ENCODE measurements around the gene TREML4. TPM values are rescaled to one million over a fixed set of nuclear protein-coding genes. Genes with fewer than 3 reads are reported as not detected.

Gene TREML4
- total and polyA plus RNA-seq, 2 of the 8 experiments (the other 6 are each of a cell fraction or from before 2014, with no cell fraction given): not detected

Small RNA genes lying within 50 kb of the gene (small RNA-seq; reads per million reads assigned to genes)
- gene AL391903.2 (ENCODE audit: insufficient read depth): not detected
- gene AL391903.3 (ENCODE audit: insufficient read depth): not detected
- 1.0 reads per million for gene RNA5SP207 (ENCODE audit: insufficient read depth)

Other genes with a start within 250 kb of the TREML4 start
- gene UNC5CL, start 189.1 kb upstream of the TREML4 start, total RNA-seq (2021; fragmentation: NEBNext Ultra II Directional; extraction: Animal tissue kit (Norgen Biotek cat#: 25700)): 1.3 and 1.4 TPM in 2 replicates
- gene UNC5CL, start 189.1 kb upstream of the TREML4 start, polyA plus RNA-seq (2011; rRNA removed): 1.7 and 2.3 TPM in 2 replicates
- not detected in 2 replicates for gene TSPO2, start 185.9 kb upstream of the TREML4 start, total RNA-seq (2021; fragmentation: NEBNext Ultra II Directional; extraction: Animal tissue kit (Norgen Biotek cat#: 25700))
- not detected in 2 replicates for gene TSPO2, start 185.9 kb upstream of the TREML4 start, polyA plus RNA-seq (2011; rRNA removed)
- not detected in 2 replicates for gene APOBEC2, start 175.1 kb upstream of the TREML4 start, total RNA-seq (2021; fragmentation: NEBNext Ultra II Directional; extraction: Animal tissue kit (Norgen Biotek cat#: 25700))
- not detected in 2 replicates for gene APOBEC2, start 175.1 kb upstream of the TREML4 start, polyA plus RNA-seq (2011; rRNA removed)
- gene OARD1, start 156.0 kb upstream of the TREML4 start, total RNA-seq (2021; fragmentation: NEBNext Ultra II Directional; extraction: Animal tissue kit (Norgen Biotek cat#: 25700)): 35.1 and 35.8 TPM in 2 replicates
- 10.0 and 16.8 TPM in 2 replicates for gene OARD1, start 156.0 kb upstream of the TREML4 start, polyA plus RNA-seq (2011; rRNA removed)
- 33.7 and 35.5 TPM in 2 replicates for gene NFYA, start 155.4 kb upstream of the TREML4 start, total RNA-seq (2021; fragmentation: NEBNext Ultra II Directional; extraction: Animal tissue kit (Norgen Biotek cat#: 25700))
- 19.7 and 19.8 TPM in 2 replicates for gene NFYA, start 155.4 kb upstream of the TREML4 start, polyA plus RNA-seq (2011; rRNA removed)
- gene TREML1, start 74.0 kb upstream of the TREML4 start, total RNA-seq (2021; fragmentation: NEBNext Ultra II Directional; extraction: Animal tissue kit (Norgen Biotek cat#: 25700)): not detected in 2 replicates
- 0.08 and 0.30 TPM in 2 replicates for gene TREML1, start 74.0 kb upstream of the TREML4 start, polyA plus RNA-seq (2011; rRNA removed)
- not detected in 2 replicates for gene TREM2, start 65.2 kb upstream of the TREML4 start, total RNA-seq (2021; fragmentation: NEBNext Ultra II Directional; extraction: Animal tissue kit (Norgen Biotek cat#: 25700))
- 0.20 and 0.24 TPM in 2 replicates for gene TREM2, start 65.2 kb upstream of the TREML4 start, polyA plus RNA-seq (2011; rRNA removed)
- 0.09 and 0.11 TPM in 2 replicates for gene TREML2, start 27.2 kb upstream of the TREML4 start, total RNA-seq (2021; fragmentation: NEBNext Ultra II Directional; extraction: Animal tissue kit (Norgen Biotek cat#: 25700))
- 0.18 and 0.22 TPM in 2 replicates for gene TREML2, start 27.2 kb upstream of the TREML4 start, polyA plus RNA-seq (2011; rRNA removed)
- not detected in 2 replicates for gene TREM1, start 58.3 kb downstream of the TREML4 start, total RNA-seq (2021; fragmentation: NEBNext Ultra II Directional; extraction: Animal tissue kit (Norgen Biotek cat#: 25700))
- gene TREM1, start 58.3 kb downstream of the TREML4 start, polyA plus RNA-seq (2011; rRNA removed): not detected in 2 replicates
- not detected in 2 replicates for gene NCR2, start 107.3 kb downstream of the TREML4 start, total RNA-seq (2021; fragmentation: NEBNext Ultra II Directional; extraction: Animal tissue kit (Norgen Biotek cat#: 25700))
- not detected in 2 replicates for gene NCR2, start 107.3 kb downstream of the TREML4 start, polyA plus RNA-seq (2011; rRNA removed)